GM18520 (cell line): ENCODE results near the gene ZNF506.
"Not testable (repeated sequence)": the region's sequence is repeated elsewhere in the genome, so short reads cannot be mapped to it uniquely, and the experiment has no call there.

Source experiments
- ATAC-seq: cut with Tn5 transposase; IDR thresholded peaks from one replicate; pipeline ENCODE4 v1.9.1; 2021; ENCODE audit not compliant: unreplicated experiment

ZNF506 gene

GRCh38 chr19:19781791-19782190 is 39.8 kb downstream of the ZNF506 start:
- ATAC-seq: not testable (repeated sequence)

- ATAC-seq: no peak
These were observed 42.9 kb downstream of the ZNF506 start for GRCh38 chr19:19778666-19779065.

DNA sequence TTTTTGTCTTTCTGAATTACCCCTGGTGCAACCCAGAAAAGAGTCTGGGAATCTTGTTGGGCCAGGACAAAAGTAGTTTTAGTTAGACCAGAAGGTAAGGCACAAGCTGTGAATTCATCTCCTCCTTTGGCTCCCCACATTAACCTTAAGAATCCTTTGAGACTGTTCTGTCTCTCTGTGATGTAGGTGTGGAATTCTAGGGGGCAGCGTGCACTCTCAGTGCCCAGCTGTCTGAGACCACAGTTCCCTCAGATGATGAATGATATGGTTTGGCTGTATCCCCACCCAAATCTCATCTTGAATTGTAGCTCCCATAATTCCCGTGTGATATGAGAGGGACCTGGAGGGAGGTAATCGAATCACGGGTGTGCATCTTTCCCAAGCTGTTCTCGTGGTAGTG is 43.9 kb downstream of the ZNF506 start:
- ATAC-seq: no peak

DNA sequence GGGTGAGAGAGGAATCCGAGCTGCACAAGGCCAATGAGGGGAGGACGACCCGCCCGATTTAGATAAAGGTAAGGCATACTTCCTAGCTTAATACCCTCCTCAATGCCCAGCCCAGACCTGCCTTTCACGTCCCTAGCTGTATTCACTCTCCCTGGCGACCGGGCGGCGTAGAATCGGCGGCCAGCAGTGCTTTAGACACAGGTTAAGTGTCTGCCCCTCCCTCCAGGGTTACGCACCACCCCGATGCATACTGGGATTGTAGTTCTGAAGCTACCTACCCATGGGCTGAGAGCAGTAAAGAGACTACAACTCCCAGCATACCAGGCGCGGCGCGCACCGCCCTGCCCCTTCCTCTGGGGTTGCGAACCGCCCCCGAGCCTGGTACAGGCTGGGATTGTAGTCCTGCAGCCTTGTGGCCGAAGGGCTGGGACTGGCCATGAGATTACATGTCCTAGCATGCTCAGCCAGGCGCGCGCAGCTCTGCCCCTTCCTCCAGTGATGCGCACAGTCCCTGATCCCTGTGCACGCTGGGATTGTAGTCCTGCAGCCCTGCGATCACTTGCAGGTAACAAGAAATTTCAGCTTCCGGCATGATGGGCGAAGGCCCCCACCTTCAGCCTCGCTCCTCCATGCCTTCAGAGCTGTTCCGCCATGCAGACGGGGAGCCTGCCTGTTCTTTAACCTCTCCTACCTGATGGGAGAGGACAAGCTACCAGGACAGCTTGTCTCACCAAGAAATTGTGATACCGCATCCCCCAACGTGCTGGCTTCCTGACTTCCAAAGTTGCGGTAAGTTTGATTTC is 45.1 kb downstream of the ZNF506 start:
- peak; percentile 99 for ATAC-seq

- ATAC-seq: peak; percentile 1
These were observed 45.7 kb downstream of the ZNF506 start for GRCh38 chr19:19775891-19776205.

DNA sequence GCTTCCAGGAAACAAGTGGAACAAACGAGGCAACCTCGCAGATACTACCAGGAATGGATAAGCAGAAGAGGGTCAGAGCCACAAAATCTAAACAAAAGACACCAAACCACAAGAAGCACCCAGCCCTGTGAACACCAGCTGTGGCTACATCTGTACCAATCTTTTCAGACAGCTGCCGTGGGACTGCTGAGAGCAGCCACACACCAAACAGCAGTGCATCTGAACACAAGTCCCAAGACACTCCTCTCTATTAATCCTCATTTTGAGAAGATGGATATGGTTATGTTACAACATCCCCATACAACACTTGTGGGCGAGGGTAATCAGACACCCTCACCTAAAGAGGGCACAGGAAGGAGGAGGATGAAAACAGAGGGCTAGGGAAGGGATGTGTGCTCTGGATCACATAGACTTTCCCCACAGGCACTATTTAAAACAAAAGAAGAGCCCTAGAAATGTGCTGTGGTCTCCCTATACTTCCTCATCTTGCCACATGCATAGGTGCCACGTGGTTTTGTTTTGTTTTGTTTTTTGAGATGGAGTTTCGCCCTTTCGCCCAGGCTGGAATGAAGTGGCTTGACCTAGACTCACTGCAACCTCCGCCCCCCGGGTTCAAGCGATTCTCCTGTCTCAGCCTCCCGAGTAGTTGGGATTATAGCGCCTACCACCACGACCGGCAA is 47.1 kb downstream of the ZNF506 start:
- ATAC-seq: no peak

DNA sequence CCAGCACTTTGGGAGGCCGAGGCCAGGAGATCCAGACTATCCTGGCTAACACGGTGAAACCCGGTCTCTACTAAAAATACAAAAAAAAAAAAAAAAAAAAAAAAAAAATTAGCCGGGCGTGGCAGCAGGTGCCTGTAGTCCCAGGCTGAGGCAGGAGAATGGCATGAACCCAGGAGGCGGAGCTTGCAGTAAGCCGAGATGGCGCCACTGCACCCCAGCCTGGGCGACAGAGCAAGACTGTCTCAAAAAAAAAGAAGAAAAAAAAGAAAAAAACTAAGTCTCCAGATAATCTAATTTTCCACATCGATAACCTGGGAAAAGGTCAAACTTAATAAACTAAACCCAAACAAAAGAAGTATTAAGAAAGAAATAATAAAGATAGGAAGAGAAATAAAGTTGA is 49.6 kb downstream of the ZNF506 start:
- not testable (repeated sequence) for ATAC-seq

GRCh38 chr19:19769971-19770370 is 51.6 kb downstream of the ZNF506 start:
- ATAC-seq: not testable (repeated sequence)

- no peak for ATAC-seq
These were observed 63.4 kb downstream of the ZNF506 start for GRCh38 chr19:19758164-19758563.

DNA sequence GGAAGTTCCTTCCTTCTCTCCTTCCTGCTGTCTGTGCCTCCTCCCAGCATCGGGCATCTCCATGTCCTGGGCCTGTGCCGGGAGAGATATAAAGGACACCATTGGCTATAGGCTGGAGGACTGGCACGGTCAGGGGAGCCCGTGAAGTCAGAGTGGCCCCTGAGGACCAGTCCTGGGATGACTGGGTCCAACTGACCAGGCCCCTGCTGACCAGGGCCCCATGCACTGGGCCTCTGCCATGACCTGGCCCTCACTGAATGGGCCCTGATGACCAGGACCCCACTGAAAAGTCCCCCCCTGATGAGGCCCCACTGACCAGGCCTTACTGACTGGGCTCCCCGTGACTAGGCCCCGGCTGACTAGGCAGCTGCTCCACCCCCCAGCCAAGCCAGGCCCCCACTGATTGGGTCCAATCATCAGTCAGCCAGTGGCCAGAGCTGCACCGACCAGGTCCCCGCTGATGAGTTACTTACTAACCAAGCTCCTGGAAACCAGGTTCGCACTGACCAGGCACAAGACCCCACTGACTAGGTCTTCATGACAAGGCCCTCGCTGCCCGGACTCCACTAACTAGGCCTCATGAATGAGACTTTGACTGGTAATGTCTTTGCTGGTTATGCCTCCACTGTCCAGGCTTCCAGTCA is 68.7 kb downstream of the ZNF506 start:
- ATAC-seq: no peak

DNA sequence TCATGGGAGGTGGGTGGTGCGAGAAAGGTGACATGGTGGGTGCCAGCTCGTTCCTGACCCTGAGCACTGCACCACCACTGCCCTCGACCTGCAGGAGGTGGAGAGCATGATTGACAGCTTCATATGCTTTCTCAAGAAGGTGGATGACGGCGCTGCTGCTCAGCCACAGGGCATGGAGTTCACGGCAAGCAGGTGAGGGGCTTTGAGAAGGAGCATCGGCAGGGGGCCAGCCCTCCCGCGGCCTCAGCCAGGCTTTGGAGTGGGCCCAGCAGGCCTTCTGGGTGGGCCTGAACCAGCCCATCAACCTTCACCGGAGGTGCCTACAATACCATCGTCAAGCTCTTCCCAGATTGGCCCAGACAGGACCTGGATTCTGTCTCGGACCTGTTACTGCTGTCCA is 69.7 kb downstream of the ZNF506 start:
- ATAC-seq: no peak

DNA sequence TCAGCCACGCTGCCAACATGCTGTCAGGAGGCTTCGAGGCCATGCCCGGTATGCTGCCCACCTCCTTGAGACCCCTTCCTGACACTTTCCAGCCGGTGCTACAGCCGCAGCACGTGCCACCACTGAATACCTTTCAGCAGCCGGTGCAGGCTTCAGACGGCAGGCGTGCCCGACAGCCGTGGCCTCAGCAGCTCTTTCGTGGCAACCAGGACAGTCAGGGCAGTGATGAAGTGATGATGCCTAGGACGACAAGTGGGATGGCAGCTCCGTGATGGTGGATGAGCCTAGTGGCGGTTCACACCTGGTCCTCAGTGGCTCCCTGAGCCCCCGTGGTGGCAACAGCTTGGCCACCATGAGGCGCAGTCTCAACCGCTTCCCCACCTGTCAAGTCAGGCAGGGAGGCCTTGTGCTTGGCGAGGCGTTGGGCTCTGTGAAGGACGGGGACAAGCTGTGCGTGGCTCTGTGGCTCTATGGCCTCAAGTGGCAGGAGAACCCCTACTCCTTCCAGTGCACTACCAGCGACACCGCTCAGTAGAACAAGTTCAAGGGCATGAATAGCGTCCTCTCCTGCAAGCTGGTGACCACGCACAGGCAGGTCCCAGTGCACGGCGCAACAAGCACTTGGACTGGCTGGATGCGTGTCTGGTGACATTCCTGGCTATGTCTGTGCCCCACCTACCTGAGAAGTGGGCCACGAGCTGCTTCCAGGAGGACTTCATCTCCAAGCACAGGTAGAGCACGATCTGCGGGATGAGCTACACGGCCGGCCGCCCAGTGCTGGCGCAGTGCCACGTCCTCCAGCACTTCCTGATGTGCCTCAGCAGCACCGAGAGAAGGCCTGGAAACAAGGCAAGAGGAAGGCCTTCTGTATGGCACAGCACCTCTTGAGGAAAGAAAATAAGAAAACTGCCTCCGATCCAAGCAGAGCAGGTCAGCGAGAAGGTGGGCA is 70.4 kb downstream of the ZNF506 start:
- no peak for ATAC-seq

DNA sequence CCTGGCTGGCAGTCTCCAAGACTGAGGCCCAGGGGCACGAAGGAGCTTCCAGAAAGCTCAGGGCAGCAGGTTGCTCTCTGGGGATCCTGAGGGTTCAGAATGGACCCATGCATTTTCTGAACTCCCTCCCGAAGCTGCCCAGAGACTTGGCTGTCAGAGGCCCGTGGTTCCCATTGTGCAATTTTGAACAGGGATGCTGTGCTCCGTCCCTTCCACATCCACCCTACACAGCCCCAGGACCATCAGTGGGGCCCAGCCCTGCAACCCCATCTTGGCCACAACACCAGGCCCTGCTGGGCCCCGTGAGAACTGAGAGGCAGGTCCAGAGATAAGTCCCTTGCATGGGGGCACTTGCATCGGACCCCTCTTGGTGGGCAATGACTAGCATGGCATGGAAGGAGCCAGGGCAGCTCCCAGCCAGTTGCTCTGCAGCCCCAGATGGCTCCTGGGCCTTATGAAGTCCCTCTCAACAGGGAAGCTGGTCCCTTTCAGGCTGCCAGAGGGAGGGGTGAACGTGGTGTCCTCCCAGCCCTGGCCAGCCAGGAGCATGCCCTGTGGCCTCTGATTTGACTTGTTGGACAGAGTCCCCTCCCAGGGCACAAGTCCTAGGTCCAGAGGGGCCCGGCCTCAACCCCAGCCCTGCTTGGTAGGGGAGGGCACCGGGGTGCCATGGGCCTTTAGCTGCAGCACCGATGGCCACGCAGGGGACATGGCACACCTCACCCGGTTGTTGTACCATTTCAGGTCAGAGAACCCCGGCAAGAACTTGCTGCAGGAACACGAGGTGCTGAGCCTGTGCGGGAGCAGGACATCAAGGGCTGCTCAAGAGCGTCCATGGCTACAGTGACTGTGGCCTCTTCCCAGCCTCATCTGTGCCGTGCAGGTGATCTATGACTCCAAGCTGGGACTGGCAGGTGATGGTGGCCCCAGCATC is 71.4 kb downstream of the ZNF506 start:
- ATAC-seq: no peak

GRCh38 chr19:19749117-19749907 is 72.2 kb downstream of the ZNF506 start:
- ATAC-seq: no peak

- ATAC-seq: no peak
These were observed 73.2 kb downstream of the ZNF506 start for GRCh38 chr19:19748249-19748938.

- no peak for ATAC-seq
These were observed 74.0 kb downstream of the ZNF506 start for GRCh38 chr19:19747357-19748220.
